Measurements from ENCODE around the gene C2orf78. TPM values are rescaled to one million over a fixed set of nuclear protein-coding genes. Genes with fewer than 3 reads are reported as not detected.

Gene C2orf78
- total and polyA plus RNA-seq, 4 donors, result 0.02 TPM; not detected in 3

DNA sequence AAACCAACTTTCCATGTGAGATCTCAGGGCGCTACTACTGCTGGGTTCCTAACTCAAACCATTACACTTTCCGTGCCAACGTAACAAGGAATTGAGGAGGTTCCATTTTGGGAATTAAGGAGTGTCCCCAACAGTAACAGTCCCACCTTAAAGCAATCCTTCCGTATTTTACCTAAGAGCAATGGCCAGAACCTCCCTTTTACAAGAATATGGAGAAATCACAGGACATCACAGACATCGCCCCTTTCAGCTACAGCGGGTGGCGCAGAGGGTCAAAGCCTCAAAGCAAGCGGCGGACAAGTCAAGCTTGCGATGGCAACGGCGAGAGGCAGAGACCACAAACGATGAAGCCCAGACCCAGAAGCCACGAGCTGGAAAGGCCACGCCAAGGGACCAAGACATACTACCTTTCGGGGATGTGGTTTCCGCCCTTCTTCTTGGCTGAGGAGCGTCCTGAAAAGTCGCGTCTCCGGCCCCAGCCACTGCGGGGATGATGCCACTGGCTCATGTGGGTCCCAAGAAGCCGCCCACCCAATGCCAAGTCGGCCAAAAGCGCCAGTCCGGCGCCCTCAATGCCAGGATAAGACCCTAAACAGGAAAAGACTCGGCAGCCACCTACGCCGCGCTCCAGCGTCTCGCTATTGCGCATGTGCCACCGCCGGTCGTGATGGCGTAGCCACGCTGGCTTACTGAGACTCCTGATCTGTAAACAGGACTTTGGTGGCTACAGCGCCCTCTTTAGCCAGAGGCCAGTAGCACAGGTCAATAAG lies 4.3 kb upstream of the C2orf78 start, which contains the start of gene DUSP11:
DUSP11 (minus strand) TSS at position 637 of the 770 bp plus-strand sequence; CDS start at position 508, 129 bp downstream.
- TF ChIP-seq GABPA (IDR thresholded peaks at IDR 0.05 in 1 of 2, conservative IDR thresholded peaks at IDR 0.05 in 1 of 2), result peak in 1 of 2 donors; percentile 81
- TF ChIP-seq TAF1 (conservative IDR thresholded peaks at IDR 0.05), result no peak
- peak; percentile 71 for TF ChIP-seq NR2F2 (IDR thresholded peaks at IDR 0.05)
- TF ChIP-seq RXRA (IDR thresholded peaks at IDR 0.05), result peak; percentile 50 to 67
- TF ChIP-seq RAD21 (IDR thresholded peaks at IDR 0.05), result peak; percentile 89
- TF ChIP-seq YY1 (IDR thresholded peaks at IDR 0.05), result peak; percentile 90
- peak in 1 of 2 donors; percentile 22 for TF ChIP-seq EGR1 (IDR thresholded peaks at IDR 0.05; ENCODE audit: low read depth in 2 of 2)
- peak; percentile 69 to 82 for TF ChIP-seq HNF4A (conservative IDR thresholded peaks at IDR 0.05)
- TF ChIP-seq, protein P1, sequence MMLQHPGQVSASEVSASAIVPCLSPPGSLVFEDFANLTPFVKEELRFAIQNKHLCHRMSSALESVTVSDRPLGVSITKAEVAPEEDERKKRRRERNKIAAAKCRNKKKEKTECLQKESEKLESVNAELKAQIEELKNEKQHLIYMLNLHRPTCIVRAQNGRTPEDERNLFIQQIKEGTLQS (IDR thresholded peaks at IDR 0.05), result no peak
- TF ChIP-seq, protein P2, sequence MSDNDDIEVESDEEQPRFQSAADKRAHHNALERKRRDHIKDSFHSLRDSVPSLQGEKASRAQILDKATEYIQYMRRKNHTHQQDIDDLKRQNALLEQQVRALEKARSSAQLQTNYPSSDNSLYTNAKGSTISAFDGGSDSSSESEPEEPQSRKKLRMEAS (IDR thresholded peaks at IDR 0.05), result peak; percentile 84
- no peak for TF ChIP-seq HNF4G (IDR thresholded peaks at IDR 0.05)
- TF ChIP-seq FOXA1 (IDR thresholded peaks at IDR 0.05), result peak; percentile 95
- peak; percentile 72 for TF ChIP-seq SP1 (IDR thresholded peaks at IDR 0.05)
- TF ChIP-seq, protein P3, sequence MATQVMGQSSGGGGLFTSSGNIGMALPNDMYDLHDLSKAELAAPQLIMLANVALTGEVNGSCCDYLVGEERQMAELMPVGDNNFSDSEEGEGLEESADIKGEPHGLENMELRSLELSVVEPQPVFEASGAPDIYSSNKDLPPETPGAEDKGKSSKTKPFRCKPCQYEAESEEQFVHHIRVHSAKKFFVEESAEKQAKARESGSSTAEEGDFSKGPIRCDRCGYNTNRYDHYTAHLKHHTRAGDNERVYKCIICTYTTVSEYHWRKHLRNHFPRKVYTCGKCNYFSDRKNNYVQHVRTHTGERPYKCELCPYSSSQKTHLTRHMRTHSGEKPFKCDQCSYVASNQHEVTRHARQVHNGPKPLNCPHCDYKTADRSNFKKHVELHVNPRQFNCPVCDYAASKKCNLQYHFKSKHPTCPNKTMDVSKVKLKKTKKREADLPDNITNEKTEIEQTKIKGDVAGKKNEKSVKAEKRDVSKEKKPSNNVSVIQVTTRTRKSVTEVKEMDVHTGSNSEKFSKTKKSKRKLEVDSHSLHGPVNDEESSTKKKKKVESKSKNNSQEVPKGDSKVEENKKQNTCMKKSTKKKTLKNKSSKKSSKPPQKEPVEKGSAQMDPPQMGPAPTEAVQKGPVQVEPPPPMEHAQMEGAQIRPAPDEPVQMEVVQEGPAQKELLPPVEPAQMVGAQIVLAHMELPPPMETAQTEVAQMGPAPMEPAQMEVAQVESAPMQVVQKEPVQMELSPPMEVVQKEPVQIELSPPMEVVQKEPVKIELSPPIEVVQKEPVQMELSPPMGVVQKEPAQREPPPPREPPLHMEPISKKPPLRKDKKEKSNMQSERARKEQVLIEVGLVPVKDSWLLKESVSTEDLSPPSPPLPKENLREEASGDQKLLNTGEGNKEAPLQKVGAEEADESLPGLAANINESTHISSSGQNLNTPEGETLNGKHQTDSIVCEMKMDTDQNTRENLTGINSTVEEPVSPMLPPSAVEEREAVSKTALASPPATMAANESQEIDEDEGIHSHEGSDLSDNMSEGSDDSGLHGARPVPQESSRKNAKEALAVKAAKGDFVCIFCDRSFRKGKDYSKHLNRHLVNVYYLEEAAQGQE (IDR thresholded peaks at IDR 0.05), result peak; percentile 51
- TF ChIP-seq, protein P4, sequence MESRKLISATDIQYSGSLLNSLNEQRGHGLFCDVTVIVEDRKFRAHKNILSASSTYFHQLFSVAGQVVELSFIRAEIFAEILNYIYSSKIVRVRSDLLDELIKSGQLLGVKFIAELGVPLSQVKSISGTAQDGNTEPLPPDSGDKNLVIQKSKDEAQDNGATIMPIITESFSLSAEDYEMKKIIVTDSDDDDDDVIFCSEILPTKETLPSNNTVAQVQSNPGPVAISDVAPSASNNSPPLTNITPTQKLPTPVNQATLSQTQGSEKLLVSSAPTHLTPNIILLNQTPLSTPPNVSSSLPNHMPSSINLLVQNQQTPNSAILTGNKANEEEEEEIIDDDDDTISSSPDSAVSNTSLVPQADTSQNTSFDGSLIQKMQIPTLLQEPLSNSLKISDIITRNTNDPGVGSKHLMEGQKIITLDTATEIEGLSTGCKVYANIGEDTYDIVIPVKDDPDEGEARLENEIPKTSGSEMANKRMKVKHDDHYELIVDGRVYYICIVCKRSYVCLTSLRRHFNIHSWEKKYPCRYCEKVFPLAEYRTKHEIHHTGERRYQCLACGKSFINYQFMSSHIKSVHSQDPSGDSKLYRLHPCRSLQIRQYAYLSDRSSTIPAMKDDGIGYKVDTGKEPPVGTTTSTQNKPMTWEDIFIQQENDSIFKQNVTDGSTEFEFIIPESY (IDR thresholded peaks at IDR 0.05), result no peak
- TF ChIP-seq FOXA2 (IDR thresholded peaks at IDR 0.05), result peak; percentile 96
- TF ChIP-seq, protein P5, sequence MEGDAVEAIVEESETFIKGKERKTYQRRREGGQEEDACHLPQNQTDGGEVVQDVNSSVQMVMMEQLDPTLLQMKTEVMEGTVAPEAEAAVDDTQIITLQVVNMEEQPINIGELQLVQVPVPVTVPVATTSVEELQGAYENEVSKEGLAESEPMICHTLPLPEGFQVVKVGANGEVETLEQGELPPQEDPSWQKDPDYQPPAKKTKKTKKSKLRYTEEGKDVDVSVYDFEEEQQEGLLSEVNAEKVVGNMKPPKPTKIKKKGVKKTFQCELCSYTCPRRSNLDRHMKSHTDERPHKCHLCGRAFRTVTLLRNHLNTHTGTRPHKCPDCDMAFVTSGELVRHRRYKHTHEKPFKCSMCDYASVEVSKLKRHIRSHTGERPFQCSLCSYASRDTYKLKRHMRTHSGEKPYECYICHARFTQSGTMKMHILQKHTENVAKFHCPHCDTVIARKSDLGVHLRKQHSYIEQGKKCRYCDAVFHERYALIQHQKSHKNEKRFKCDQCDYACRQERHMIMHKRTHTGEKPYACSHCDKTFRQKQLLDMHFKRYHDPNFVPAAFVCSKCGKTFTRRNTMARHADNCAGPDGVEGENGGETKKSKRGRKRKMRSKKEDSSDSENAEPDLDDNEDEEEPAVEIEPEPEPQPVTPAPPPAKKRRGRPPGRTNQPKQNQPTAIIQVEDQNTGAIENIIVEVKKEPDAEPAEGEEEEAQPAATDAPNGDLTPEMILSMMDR (IDR thresholded peaks at IDR 0.05; ENCODE audit: low read depth, low read length, missing input control), result peak; percentile 95
- H3K9me3 ChIP-seq (ENCODE audit: control insufficient read depth in 4 of 4, low read length in 3 of 4), result no peaks in the 10 kb centered on the region
- peaks cover 0 to 13% (median 9%) of the 10 kb centered on the region in 4 donors for H3K4me1 ChIP-seq (ENCODE audit: control insufficient read depth in 4 of 4, insufficient read depth in 4 of 4, low read length in 3 of 4)
- WGBS, result under 1% methylated on average over 40 of the region's 40 CpGs
- peaks cover 5 to 13% (median 9%) of the 10 kb centered on the region in 4 donors for H3K36me3 ChIP-seq (ENCODE audit: control insufficient read depth in 4 of 4, insufficient read depth in 3 of 4, low read depth in 1 of 4, low read length in 3 of 4)
- H3K4me3 ChIP-seq (ENCODE audit: low read depth in 1 of 3, low read length in 3 of 3), result peak within 1 kb of the TSS; percentile 66 to 80 (median 74)
- peak within 1 kb of the TSS; percentile 51 to 72 for H3K9ac ChIP-seq (ENCODE audit: low read depth in 1 of 2, low read length in 2 of 2)
- H3K27ac ChIP-seq (ENCODE audit: low read depth in 1 of 2, low read length in 2 of 2), result peak within 1 kb of the TSS; percentile 82 to 83
- DNase-seq (ENCODE audit: low spot score), result peak; percentile 97
- H3K27me3 ChIP-seq (ENCODE audit: control insufficient read depth in 4 of 4, insufficient read depth in 4 of 4, low read length in 3 of 4), result no peaks in the 10 kb centered on the region
